PFSK-1 (cell line): ENCODE measurements around the gene SLC7A4.

Experiments
- FOXP2 ChIP-seq: optimal IDR thresholded peaks from 2 replicates; pipeline ENCODE3; 2011; ENCODE audit warnings: borderline replicate concordance, control low read depth, inconsistent platforms; ENCODE audit not compliant: insufficient read depth; ENCODE audit errors: extremely low read length, extremely low read depth
- POLR2AphosphoS5 ChIP-seq: IDR thresholded peaks from 2 replicates; pipeline ENCODE4 v1.6.1; 2012; ENCODE audit warnings: low read depth, mild to moderate bottlenecking, control low read depth, low read length, moderate library complexity
- REST ChIP-seq, 2 experiments: IDR thresholded peaks; 2 replicates each; pipeline versions ENCODE4 v1.6.1 to v1.8.0; 2011 to 2012; ENCODE audit warnings: low read depth in 2 of 2, low read length in 2 of 2, control low read depth in 1 of 2, inconsistent platforms in 1 of 2, mild to moderate bottlenecking in 1 of 2, moderate library complexity in 1 of 2; ENCODE audit not compliant: insufficient read depth in 1 of 2
- SIN3A ChIP-seq: IDR thresholded peaks from 2 replicates; pipeline ENCODE4 v1.6.1; 2012; ENCODE audit warnings: mild to moderate bottlenecking, low read length, moderate library complexity, borderline replicate concordance; ENCODE audit not compliant: insufficient read depth
- TAF1 ChIP-seq: IDR thresholded peaks from 2 replicates; pipeline ENCODE4 v1.6.1; 2012; ENCODE audit warnings: low read length, control low read depth, borderline replicate concordance; ENCODE audit not compliant: insufficient read depth

Gene SLC7A4

GRCh38 chr22:21038405-21038804 lies 6.0 kb upstream of the SLC7A4 start:
- TF ChIP-seq REST (IDR thresholded peaks at IDR 0.05; ENCODE audit: insufficient read depth in 1 of 2, low read depth in 2 of 2, low read length in 2 of 2) = peak in 1 of 2 experiments; percentile 64; a peak in 1 of 4 replicates
- no peak for TF ChIP-seq TAF1

GRCh38 chr22:21034989-21035388 lies 2.6 kb upstream of the SLC7A4 start:
- no peak for TF ChIP-seq REST (IDR thresholded peaks at IDR 0.05; ENCODE audit: insufficient read depth in 1 of 2, low read depth in 2 of 2, low read length in 2 of 2)
- TF ChIP-seq SIN3A = no peak
- TF ChIP-seq TAF1 = no peak
- TF ChIP-seq FOXP2 = no peak
- TF ChIP-seq POLR2AphosphoS5 = no peak

GRCh38 chr22:21033895-21034294 lies 1.5 kb upstream of the SLC7A4 start:
- no peak for TF ChIP-seq SIN3A
- no peak for TF ChIP-seq FOXP2
- TF ChIP-seq REST (IDR thresholded peaks at IDR 0.05; ENCODE audit: insufficient read depth in 1 of 2, low read depth in 2 of 2, low read length in 2 of 2) = no peak
- no peak for TF ChIP-seq POLR2AphosphoS5
- no peak for TF ChIP-seq TAF1

- TF ChIP-seq REST (IDR thresholded peaks at IDR 0.05; ENCODE audit: insufficient read depth in 1 of 2, low read depth in 2 of 2, low read length in 2 of 2) (no peak), FOXP2 (no peak), POLR2AphosphoS5 (no peak)
Measured at GRCh38 chr22:21032868-21033688, 717 bp upstream of the SLC7A4 start.

GRCh38 chr22:21031545-21032036 lies 770 bp downstream of the SLC7A4 start:
- no peak for TF ChIP-seq POLR2AphosphoS5
- TF ChIP-seq FOXP2 = no peak
- no peak for TF ChIP-seq SIN3A
- TF ChIP-seq REST (IDR thresholded peaks at IDR 0.05; ENCODE audit: insufficient read depth in 1 of 2, low read depth in 2 of 2, low read length in 2 of 2) = no peak
- TF ChIP-seq TAF1 = no peak
